ENCODE results near the gene RNASEH2A. TPM values are rescaled to one million over a fixed set of nuclear protein-coding genes. Genes with fewer than 3 reads are reported as not detected.
A peak's percentile ranks its signal among the peaks of the same experiment; 100 is the strongest.

The RNASEH2A gene
- total RNA-seq, 1 experiment from 2014 or later, result 79.5 TPM

- Histone ChIP-seq H3K23me2 (ENCODE audit: insufficient read length, low read depth, low read length, poor library complexity, severe bottlenecking) (peaks cover 37% of the 10 kb centered on the region), H2BK5ac (ENCODE audit: insufficient read length, low read length) (no peak within 1 kb of the TSS), H2BK15ac (ENCODE audit: low read depth, low read length) (no peak within 1 kb of the TSS; the same call in 1 of the 2 replicates), H2BK20ac (ENCODE audit: low read depth, low read length, poor library complexity, severe bottlenecking) (no peak within 1 kb of the TSS), H4K91ac (ENCODE audit: insufficient read length, low read depth, low read length) (no peak within 1 kb of the TSS), H2AK5ac (ENCODE audit: insufficient read length, low read length) (no peak within 1 kb of the TSS), H3K27ac (ENCODE audit: insufficient read length, low read depth, low read length) (no peak within 1 kb of the TSS), H3K4me2 (ENCODE audit: insufficient read depth, insufficient read length, low read length) (peak within 1 kb of the TSS; percentile 48), H3K9ac (ENCODE audit: extremely low read depth, insufficient read length, low read length) (peak within 1 kb of the TSS; percentile 6), H3K4me1 (ENCODE audit: insufficient read depth, low read length) (peaks cover 2% of the 10 kb centered on the region; the same call in 1 of the 2 replicates), H3K79me1 (ENCODE audit: insufficient read depth, low read depth, low read length, poor library complexity, severe bottlenecking) (no peaks in the 10 kb centered on the region), H3K4ac (ENCODE audit: low read depth, low read length) (no peak within 1 kb of the TSS), H3K56ac (ENCODE audit: insufficient read length, low read depth, low read length) (no peak within 1 kb of the TSS), H4K20me1 (ENCODE audit: control insufficient read depth, insufficient read depth, insufficient read length) (no peaks in the 10 kb centered on the region), H4K5ac (ENCODE audit: insufficient read length, low read depth, low read length) (no peak within 1 kb of the TSS), H3K23ac (ENCODE audit: insufficient read length, low read depth, low read length) (no peak within 1 kb of the TSS), H3K18ac (ENCODE audit: insufficient read length, low read depth, low read length) (peak within 1 kb of the TSS; percentile 82), H2BK120ac (ENCODE audit: low read depth, low read length, poor library complexity, severe bottlenecking) (no peak within 1 kb of the TSS), H3K14ac (ENCODE audit: insufficient read depth, low read length) (peak within 1 kb of the TSS; percentile 92; the same call in 1 of the 2 replicates), H3K79me2 (ENCODE audit: insufficient read depth, low read length) (no peaks in the 10 kb centered on the region), H2BK12ac (ENCODE audit: insufficient read length, low read depth, low read length) (no peak within 1 kb of the TSS), H3T11ph (ENCODE audit: low read length) (no peak within 1 kb of the TSS), H4K8ac (replicated peaks; ENCODE audit: insufficient read length, low read depth, low read length) (no peak within 1 kb of the TSS), H3K27me3 (ENCODE audit: insufficient read depth, low read length) (no peaks in the 10 kb centered on the region; the same call in 1 of the 2 replicates), H3K9me3 (ENCODE audit: control insufficient read depth, low read depth, low read length) (no peaks in the 10 kb centered on the region), H2AFZ (ENCODE audit: low read length) (no peak within 1 kb of the TSS)
- DNase-seq, result peak; percentile 89
- Mint-ChIP-seq H3K27me3 (ENCODE audit: low read depth) (peaks cover 8% of the 10 kb centered on the region), H3K4me1 (peaks cover 40 to 41% of the 10 kb centered on the region in 2 experiments), H3K36me3 (ENCODE audit: insufficient read depth in 1 of 3, low read depth in 3 of 3) (peaks cover 0 to under 1% (median 0%) of the 10 kb centered on the region in 3 experiments; a peak in 2 of 7 replicates), H3K9me3 (no peaks in the 10 kb centered on the region), H3K27ac (peak within 1 kb of the TSS in 2 of 3 experiments; percentile 73 to 90; a peak in 4 of 7 replicates), H3K4me3 (peak within 1 kb of the TSS; percentile 85 to 87)
- TF ChIP-seq CTCF (conservative IDR thresholded peaks at IDR 0.05), result no peak
- no CpG with 5 or more reads among the region's 73 CpGs for WGBS (ENCODE audit: extremely low coverage, insufficient read length, low lambda C conversion rate)
Observed at GRCh38 chr19:12791345-12792050, 14.9 kb upstream of the RNASEH2A start, which contains the start of gene JUNB. Gene JUNB (plus strand): TSS chr19:12791486. CDS start chr19:12791772, 286 bp downstream.
